ENCODE measurements around the gene FAT1. TPM values are rescaled to one million over a fixed set of nuclear protein-coding genes. Genes with fewer than 3 reads are reported as not detected.
A peak's percentile ranks its signal among the peaks of the same experiment; 100 is the strongest.

The FAT1 gene
- total RNA-seq, 1 donor from 2014 or later = 408 TPM

GRCh38 chr4:186634591-186635128 is 89.0 kb downstream of the FAT1 start:
- Mint-ChIP-seq H3K36me3 (ENCODE audit: unreplicated experiment) (peaks cover 65% of the 10 kb centered on the region), H3K9me3 (ENCODE audit: unreplicated experiment) (no peaks in the 10 kb centered on the region), H3K4me1 (ENCODE audit: unreplicated experiment) (no peaks in the 10 kb centered on the region), H3K27ac (ENCODE audit: unreplicated experiment) (no peak overlapping the region), H3K27me3 (ENCODE audit: unreplicated experiment) (no peaks in the 10 kb centered on the region), H3K4me3 (ENCODE audit: unreplicated experiment) (no peak overlapping the region)
- no peak for DNase-seq (ENCODE audit: extremely low spot score, unreplicated experiment)
- TF ChIP-seq, protein P1, sequence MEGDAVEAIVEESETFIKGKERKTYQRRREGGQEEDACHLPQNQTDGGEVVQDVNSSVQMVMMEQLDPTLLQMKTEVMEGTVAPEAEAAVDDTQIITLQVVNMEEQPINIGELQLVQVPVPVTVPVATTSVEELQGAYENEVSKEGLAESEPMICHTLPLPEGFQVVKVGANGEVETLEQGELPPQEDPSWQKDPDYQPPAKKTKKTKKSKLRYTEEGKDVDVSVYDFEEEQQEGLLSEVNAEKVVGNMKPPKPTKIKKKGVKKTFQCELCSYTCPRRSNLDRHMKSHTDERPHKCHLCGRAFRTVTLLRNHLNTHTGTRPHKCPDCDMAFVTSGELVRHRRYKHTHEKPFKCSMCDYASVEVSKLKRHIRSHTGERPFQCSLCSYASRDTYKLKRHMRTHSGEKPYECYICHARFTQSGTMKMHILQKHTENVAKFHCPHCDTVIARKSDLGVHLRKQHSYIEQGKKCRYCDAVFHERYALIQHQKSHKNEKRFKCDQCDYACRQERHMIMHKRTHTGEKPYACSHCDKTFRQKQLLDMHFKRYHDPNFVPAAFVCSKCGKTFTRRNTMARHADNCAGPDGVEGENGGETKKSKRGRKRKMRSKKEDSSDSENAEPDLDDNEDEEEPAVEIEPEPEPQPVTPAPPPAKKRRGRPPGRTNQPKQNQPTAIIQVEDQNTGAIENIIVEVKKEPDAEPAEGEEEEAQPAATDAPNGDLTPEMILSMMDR (IDR thresholded peaks at IDR 0.05) = no peak

DNA sequence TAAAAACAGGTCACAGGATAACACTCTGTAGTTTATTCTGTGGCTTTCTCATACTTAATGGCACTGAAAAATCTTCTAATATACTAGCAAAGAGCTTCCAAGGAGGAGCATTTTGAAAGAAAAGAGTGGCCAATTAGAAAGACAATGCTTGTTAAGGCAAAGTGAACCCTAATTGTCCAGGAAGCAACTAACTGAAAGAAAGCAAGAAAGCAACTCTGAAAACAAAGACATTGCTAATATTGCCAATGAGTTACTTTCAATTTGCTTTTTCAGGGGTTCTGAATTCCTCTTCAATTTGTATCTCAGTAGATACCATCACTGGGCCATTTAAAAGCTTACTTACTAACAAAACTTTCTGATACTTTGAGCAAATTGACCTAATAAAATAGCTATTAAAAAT is 89.8 kb downstream of the FAT1 start:
- Mint-ChIP-seq H3K27ac (ENCODE audit: unreplicated experiment) (peak overlapping the region; percentile 34), H3K36me3 (ENCODE audit: unreplicated experiment) (peaks cover 70% of the 10 kb centered on the region), H3K4me3 (ENCODE audit: unreplicated experiment) (no peak overlapping the region), H3K4me1 (ENCODE audit: unreplicated experiment) (no peaks in the 10 kb centered on the region), H3K27me3 (ENCODE audit: unreplicated experiment) (no peaks in the 10 kb centered on the region), H3K9me3 (ENCODE audit: unreplicated experiment) (no peaks in the 10 kb centered on the region)
- TF ChIP-seq, protein P1 (IDR thresholded peaks at IDR 0.05) = no peak
- DNase-seq (ENCODE audit: extremely low spot score, unreplicated experiment) = no peak

DNA sequence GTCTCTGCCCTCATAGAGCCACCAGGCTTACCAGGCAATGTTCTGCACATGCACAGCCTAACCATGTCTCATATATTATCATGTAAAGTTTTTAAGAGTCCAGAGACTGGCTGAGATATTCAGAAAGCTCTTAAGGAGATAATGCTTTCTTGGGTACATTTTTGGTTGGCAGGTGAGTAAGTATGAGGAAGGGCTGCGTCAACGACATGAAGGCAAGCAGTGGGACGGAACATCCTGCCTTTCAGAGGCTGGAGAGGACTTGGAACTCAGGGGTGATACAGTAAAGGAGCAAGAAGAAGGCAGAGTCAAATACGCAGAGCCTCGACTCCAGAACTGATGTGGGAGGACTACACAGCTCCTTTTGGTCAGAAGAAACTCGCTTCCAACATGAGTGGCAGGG is 93.5 kb downstream of the FAT1 start:
- H3K27ac Mint-ChIP-seq (ENCODE audit: unreplicated experiment) = no peak overlapping the region
- H3K9me3 Mint-ChIP-seq (ENCODE audit: unreplicated experiment) = no peaks in the 10 kb centered on the region
- no peak overlapping the region for H3K4me3 Mint-ChIP-seq (ENCODE audit: unreplicated experiment)
- H3K4me1 Mint-ChIP-seq (ENCODE audit: unreplicated experiment) = peaks cover 15% of the 10 kb centered on the region
- peaks cover 71% of the 10 kb centered on the region for H3K36me3 Mint-ChIP-seq (ENCODE audit: unreplicated experiment)
- H3K27me3 Mint-ChIP-seq (ENCODE audit: unreplicated experiment) = no peaks in the 10 kb centered on the region
- no peak for DNase-seq (ENCODE audit: extremely low spot score, unreplicated experiment)
- TF ChIP-seq, protein P1 (IDR thresholded peaks at IDR 0.05) = no peak

DNA sequence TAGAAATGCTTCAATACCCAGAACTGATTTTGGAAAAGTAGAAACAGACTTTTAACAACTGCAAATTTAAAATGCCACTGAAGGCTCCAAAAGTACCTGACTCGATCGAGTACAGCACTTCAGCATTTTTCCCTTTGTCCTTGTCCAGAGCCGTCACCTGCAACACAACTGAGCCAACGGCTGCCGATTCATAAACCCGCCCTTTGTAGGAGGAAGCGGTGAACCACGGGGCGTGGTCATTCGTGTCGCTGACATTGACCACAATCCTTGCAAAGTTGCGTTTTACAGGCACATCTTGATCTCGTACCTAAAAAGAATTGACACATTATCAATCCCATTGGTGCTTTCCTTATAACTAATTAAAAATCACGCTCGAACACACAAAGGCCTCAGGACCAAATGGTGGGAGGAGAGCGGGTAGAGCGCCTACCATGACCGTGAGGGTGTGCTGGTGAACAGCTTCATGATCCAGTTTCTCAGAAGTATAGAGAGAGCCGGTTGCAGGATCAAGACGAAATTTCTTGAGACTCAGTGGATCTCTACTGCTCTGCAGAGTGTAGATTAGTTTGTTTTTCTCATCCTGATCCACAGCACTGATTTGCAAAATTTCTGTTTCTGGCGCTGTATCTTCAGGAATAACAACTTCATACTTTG is 95.5 kb downstream of the FAT1 start:
- Mint-ChIP-seq H3K27ac (ENCODE audit: unreplicated experiment) (peak overlapping the region; percentile 31), H3K9me3 (ENCODE audit: unreplicated experiment) (no peaks in the 10 kb centered on the region), H3K4me3 (ENCODE audit: unreplicated experiment) (no peak overlapping the region), H3K36me3 (ENCODE audit: unreplicated experiment) (peaks cover 65% of the 10 kb centered on the region), H3K4me1 (ENCODE audit: unreplicated experiment) (peaks cover 34% of the 10 kb centered on the region), H3K27me3 (ENCODE audit: unreplicated experiment) (no peaks in the 10 kb centered on the region)
- DNase-seq (ENCODE audit: extremely low spot score, unreplicated experiment) = no peak
- TF ChIP-seq, protein P1 (IDR thresholded peaks at IDR 0.05) = no peak

GRCh38 chr4:186627226-186627865 is 96.3 kb downstream of the FAT1 start:
- no peaks in the 10 kb centered on the region for H3K9me3 Mint-ChIP-seq (ENCODE audit: unreplicated experiment)
- H3K36me3 Mint-ChIP-seq (ENCODE audit: unreplicated experiment) = peaks cover 58% of the 10 kb centered on the region
- no peaks in the 10 kb centered on the region for H3K27me3 Mint-ChIP-seq (ENCODE audit: unreplicated experiment)
- no peak for DNase-seq (ENCODE audit: extremely low spot score, unreplicated experiment)
- no peak overlapping the region for H3K4me3 Mint-ChIP-seq (ENCODE audit: unreplicated experiment)
- peak overlapping the region; percentile 78 for H3K27ac Mint-ChIP-seq (ENCODE audit: unreplicated experiment)
- TF ChIP-seq, protein P1 (IDR thresholded peaks at IDR 0.05) = no peak
- peaks cover 42% of the 10 kb centered on the region for H3K4me1 Mint-ChIP-seq (ENCODE audit: unreplicated experiment)
